Uterus (tissue), 4 donors: ENCODE measurements around the gene SLC7A14. TPM values are rescaled to one million over a fixed set of nuclear protein-coding genes. Genes with fewer than 3 reads are reported as not detected.

Experiments used
- DNase-seq, 2 donors: peaks; one replicate each; pipeline ENCODE4 v3.0.0-alpha.2; 2019 to 2020
- H3K27ac ChIP-seq, 2 donors: fragments of 200-600 bp; sonication (generic); 1 replicate in 1 of 2; 2 replicates in 1 of 2; pipeline ENCODE4 v1.5.1; 2016 to 2018
- H3K27me3 ChIP-seq, 2 donors: fragments of 200-600 bp; sonication (generic); one replicate each; pipeline ENCODE4 v1.5.1; 2018 to 2019; ENCODE audit warnings: control low read depth in 1 of 2
- H3K36me3 ChIP-seq, 2 donors: fragments of 200-600 bp; sonication (generic); one replicate each; pipeline ENCODE4 v1.5.1; 2019; ENCODE audit warnings: control low read depth in 1 of 2
- H3K4me1 ChIP-seq, 2 donors: fragments of 200-600 bp; sonication (generic); one replicate each; pipeline ENCODE4 v1.5.1; 2018 to 2019; ENCODE audit warnings: control low read depth in 1 of 2
- H3K4me3 ChIP-seq, 2 donors: fragments of 200-600 bp; sonication (generic); 1 replicate in 1 of 2; 2 replicates in 1 of 2; pipeline ENCODE4 v1.5.1; 2018 to 2019; ENCODE audit warnings: mild to moderate bottlenecking in 1 of 2
- H3K9me3 ChIP-seq, 2 donors: fragments of 200-600 bp; sonication (generic); one replicate each; pipeline ENCODE4 v1.5.1; 2019; ENCODE audit warnings: control low read depth in 1 of 2
- CTCF ChIP-seq, 4 experiments: fragments of 200-600 bp in 2 of 4; fragments of 450-650 bp in 2 of 4; sonication (generic) in 2 of 4; IDR thresholded peaks; one replicate each; pipeline ENCODE4 v1.5.1; 2016 to 2019; ENCODE audit warnings: antibody characterized with exemption in 4 of 4, mild to moderate bottlenecking in 2 of 4, moderate library complexity in 1 of 4
- POLR2A ChIP-seq, 2 donors: fragments of 450-650 bp; IDR thresholded peaks; one replicate each; pipeline ENCODE4 v1.6.1; 2016; ENCODE audit warnings: antibody characterized with exemption in 2 of 2, mild to moderate bottlenecking in 1 of 2, moderate library complexity in 1 of 2
- intact Hi-C: fragments of 100-400 bp; cut with DNase I; formaldehyde crosslinking; loops from one replicate; pipeline ENCODE4 v1.15.1; 2023; ENCODE audit warnings: low total_unique reads
- total RNA-seq, 4 donors: library from RNA; depleted of rRNA in 3 of 4; stranded (reverse); fragments of >200 nt in 3 of 4; gene quantifications; one replicate each; pipeline versions ENCODE4 v1.1.0 to v1.2.4, GENCODE V29; 2014 to 2023
- donor health status: DM: yes; HTN: yes; CAD: no.

SLC7A14 gene
- total RNA-seq, 4 donors from 2014 or later = 0.55 TPM; not detected in 3

GRCh38 chr3:170490828-170491560 lies 94.9 kb downstream of the SLC7A14 start:
- no peaks in the 10 kb centered on the region for H3K27me3 ChIP-seq
- no peaks in the 10 kb centered on the region for H3K9me3 ChIP-seq
- H3K4me3 ChIP-seq = no peak overlapping the region
- H3K27ac ChIP-seq = no peak overlapping the region
- DNase-seq = no peak
- no peaks in the 10 kb centered on the region for H3K36me3 ChIP-seq
- no peak for TF ChIP-seq POLR2A (IDR thresholded peaks at IDR 0.05)
- no peak for TF ChIP-seq CTCF (IDR thresholded peaks at IDR 0.05)
- peaks cover 0 to 4% of the 10 kb centered on the region in 2 donors for H3K4me1 ChIP-seq
- intact Hi-C loops = no loop called here

GRCh38 chr3:170488802-170489201 lies 97.1 kb downstream of the SLC7A14 start:
- no peaks in the 10 kb centered on the region for H3K9me3 ChIP-seq
- peak in 1 of 4 experiments; percentile 19 for TF ChIP-seq CTCF (IDR thresholded peaks at IDR 0.05)
- no peak for TF ChIP-seq POLR2A (IDR thresholded peaks at IDR 0.05)
- no peaks in the 10 kb centered on the region for H3K36me3 ChIP-seq
- no peak overlapping the region for H3K27ac ChIP-seq
- no peaks in the 10 kb centered on the region for H3K4me1 ChIP-seq
- H3K27me3 ChIP-seq = no peaks in the 10 kb centered on the region
- H3K4me3 ChIP-seq = no peak overlapping the region
- intact Hi-C loops = no loop called here
- no peak for DNase-seq

GRCh38 chr3:170487031-170487430 lies 98.8 kb downstream of the SLC7A14 start:
- TF ChIP-seq CTCF (IDR thresholded peaks at IDR 0.05) = no peak
- Histone ChIP-seq H3K27me3 (no peaks in the 10 kb centered on the region), H3K36me3 (no peaks in the 10 kb centered on the region), H3K4me1 (no peaks in the 10 kb centered on the region), H3K9me3 (no peaks in the 10 kb centered on the region), H3K4me3 (no peak overlapping the region), H3K27ac (no peak overlapping the region)
- DNase-seq = no peak
- intact Hi-C loops = no loop called here

GRCh38 chr3:170486398-170486797 lies 99.5 kb downstream of the SLC7A14 start:
- Histone ChIP-seq H3K27ac (no peak overlapping the region), H3K36me3 (no peaks in the 10 kb centered on the region), H3K9me3 (no peaks in the 10 kb centered on the region), H3K4me1 (no peaks in the 10 kb centered on the region), H3K27me3 (no peaks in the 10 kb centered on the region), H3K4me3 (no peak overlapping the region)
- DNase-seq = no peak
- intact Hi-C loops = no loop called here
- TF ChIP-seq CTCF (IDR thresholded peaks at IDR 0.05) (no peak), POLR2A (IDR thresholded peaks at IDR 0.05) (no peak)

- TF ChIP-seq CTCF (IDR thresholded peaks at IDR 0.05) (no peak), POLR2A (IDR thresholded peaks at IDR 0.05) (no peak)
- intact Hi-C loops = no loop called here
- Histone ChIP-seq H3K27me3 (no peaks in the 10 kb centered on the region), H3K4me1 (no peaks in the 10 kb centered on the region), H3K9me3 (no peaks in the 10 kb centered on the region), H3K27ac (no peak overlapping the region), H3K4me3 (no peak overlapping the region), H3K36me3 (no peaks in the 10 kb centered on the region)
- DNase-seq = no peak
Measured at GRCh38 chr3:170485696-170486095, 100.2 kb downstream of the SLC7A14 start.
